ENCODE results near the gene PRSS21.

PRSS21 gene

DNA sequence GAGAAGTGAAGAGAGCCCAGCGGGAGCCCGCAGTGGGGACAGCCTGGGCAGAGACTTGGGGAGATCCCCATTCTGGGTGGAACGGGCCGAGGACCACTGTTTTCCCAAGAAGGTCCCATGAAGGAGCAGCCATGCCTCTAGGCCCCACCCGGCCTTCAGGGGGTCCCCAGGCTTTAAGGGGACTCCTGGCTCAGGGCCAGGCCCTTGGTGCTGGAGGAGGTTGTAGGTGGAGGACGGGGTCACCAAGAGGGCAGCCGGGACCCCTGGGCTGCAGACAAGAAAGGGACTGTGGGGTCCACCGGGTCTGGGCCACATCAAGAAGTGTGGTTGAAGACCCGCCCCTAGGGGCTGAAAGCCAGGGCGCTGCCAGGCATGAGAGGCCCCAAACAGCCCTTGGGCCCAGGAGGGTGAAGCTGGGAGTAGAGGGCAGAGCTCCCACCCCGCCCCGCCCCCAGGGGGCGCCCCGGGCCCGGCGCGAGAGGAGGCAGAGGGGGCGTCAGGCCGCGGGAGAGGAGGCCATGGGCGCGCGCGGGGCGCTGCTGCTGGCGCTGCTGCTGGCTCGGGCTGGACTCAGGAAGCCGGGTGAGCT lies at the start of gene PRSS21:
TSS of gene PRSS21 (plus strand) at position 487 of the 589 bp plus-strand sequence. CDS start at position 519, 32 bp downstream.
- peak; percentile 17 for DNase-seq (ENCODE audit: low read depth)

DNA sequence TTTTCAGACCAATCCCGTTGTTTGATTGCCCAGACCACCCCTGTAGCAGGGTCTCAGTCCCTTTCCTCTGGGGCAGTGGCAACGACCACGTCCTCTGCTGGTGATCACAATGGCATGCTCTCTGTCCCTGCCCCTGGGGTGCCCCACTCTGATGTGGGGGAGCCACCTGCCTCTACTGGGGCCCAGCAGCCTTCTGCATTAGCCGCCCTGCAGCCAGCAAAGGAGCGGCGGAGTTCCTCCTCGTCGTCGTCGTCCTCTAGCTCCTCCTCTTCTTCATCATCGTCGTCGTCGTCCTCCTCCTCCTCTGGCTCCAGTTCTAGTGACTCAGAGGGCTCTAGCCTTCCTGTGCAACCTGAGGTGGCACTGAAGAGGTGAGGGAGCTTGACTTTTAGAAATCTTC lies 49.1 kb upstream of the PRSS21 start:
- no peak for DNase-seq (ENCODE audit: low read depth)

- DNase-seq (ENCODE audit: low read depth): no peak
Observed at GRCh38 chr16:2768403-2769089, 48.5 kb upstream of the PRSS21 start.

DNA sequence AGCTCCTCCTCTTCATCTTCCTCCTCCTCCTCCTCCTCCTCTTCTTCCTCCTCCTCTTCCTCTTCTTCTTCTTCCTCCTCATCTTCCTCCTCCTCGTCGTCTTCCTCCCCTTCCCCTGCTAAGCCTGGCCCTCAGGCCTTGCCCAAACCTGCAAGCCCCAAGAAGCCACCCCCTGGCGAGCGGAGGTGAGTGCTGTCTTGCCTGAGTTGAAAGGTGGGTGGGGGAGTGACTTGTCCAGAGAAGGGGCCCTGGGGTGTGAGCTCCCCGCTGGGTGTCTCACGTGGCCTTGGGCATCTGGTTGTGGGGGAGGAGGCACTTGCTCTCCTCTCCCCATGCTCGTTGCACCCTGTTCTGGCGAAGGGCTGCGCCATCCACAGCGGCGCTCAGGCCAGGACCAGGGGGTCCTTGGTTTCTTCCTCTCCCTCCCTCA lies 47.9 kb upstream of the PRSS21 start:
- DNase-seq (ENCODE audit: low read depth): no peak

DNA sequence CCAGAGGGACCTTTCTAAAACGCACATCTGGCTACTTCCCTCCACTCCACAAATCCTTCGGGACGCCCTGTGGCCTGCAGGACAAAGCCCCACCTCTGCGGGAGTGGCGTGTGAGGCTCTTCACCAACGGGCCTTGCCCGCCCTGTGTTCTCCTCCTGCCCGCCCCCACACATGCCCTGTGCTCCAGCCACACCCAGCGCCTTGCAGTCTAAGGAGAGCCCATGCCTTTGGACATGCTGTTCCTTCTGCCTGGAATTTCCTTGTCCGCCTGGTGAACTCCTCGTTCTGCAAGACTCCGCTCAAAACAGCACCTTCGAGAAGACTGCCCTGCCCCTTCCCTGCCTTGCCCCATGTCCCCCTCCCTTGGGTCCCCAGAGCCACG lies 47.4 kb upstream of the PRSS21 start:
- no peak for DNase-seq (ENCODE audit: low read depth)

GRCh38 chr16:2770057-2770951 lies 46.7 kb upstream of the PRSS21 start:
- DNase-seq (ENCODE audit: low read depth): no peak

- DNase-seq (ENCODE audit: low read depth): no peak
Observed at GRCh38 chr16:2771496-2772402, 45.3 kb upstream of the PRSS21 start.

GRCh38 chr16:2773188-2773968 lies 43.7 kb upstream of the PRSS21 start:
- DNase-seq (ENCODE audit: low read depth): no peak

- DNase-seq (ENCODE audit: low read depth): no peak
Observed at GRCh38 chr16:2774161-2774891, 42.7 kb upstream of the PRSS21 start.

DNA sequence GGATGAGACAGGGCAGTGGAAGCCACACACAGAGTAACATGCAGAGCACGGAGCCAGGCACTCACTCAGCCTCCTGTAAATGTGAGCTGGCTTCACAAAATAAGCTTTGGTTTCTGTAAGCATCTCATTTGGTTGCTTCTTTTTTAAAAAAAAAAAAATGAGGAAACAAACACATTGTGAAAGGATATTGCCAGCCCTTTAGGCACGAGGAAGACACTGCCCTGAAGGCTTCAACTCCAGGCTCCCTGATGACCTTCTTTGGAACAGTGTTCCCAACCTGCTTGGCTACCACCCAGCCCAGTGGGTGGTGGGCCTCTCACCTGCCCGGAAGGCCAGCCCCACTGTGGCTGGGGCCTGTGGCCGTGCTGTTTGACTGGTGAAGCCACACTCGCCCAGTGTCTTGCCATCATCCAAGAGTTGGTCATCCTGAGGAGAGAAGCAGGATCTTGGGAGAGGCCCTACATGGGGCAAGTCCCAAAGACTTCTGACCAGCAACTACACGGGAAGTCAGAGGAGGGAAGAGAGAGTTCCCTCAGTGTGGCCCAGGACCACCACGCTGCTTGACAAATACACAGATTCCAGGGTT lies 41.8 kb upstream of the PRSS21 start:
- no peak for DNase-seq (ENCODE audit: low read depth)

- DNase-seq (ENCODE audit: low read depth): no peak
Observed at GRCh38 chr16:2775765-2776499, 41.1 kb upstream of the PRSS21 start.

DNA sequence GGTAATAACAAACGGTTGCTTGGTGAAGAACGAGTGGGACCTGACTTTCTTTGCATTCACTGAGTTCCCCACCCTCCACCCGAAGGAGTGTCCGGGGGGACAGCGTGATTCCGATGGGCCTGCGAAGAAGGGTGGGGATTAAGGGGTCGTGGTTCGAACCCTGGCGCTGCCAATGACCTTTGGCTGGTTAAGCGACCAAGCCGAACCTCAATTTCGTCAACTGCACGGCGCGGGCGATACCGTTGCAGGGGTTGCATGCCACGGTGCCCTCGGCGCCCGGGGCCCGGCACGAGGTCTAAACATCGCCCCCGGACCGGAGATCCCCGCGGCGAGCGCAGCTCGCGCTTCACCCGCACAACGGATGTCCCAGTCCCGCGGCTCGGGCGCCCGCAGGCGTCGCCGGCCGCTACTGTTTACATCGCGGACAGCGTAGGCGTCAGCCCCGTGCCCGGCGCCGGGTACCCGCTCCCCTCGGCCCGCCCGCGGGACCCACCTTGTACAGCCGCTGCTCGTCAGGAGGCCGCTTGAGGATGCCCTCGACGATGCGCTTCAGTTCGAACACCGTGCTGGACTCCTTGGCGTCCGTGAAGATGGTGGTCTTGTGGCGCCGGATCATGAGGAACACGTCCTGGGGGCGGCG lies 40.4 kb upstream of the PRSS21 start:
- peak; percentile 22 for DNase-seq (ENCODE audit: low read depth)

- DNase-seq (ENCODE audit: low read depth): peak; percentile 89
Observed at GRCh38 chr16:2777231-2777902, 39.7 kb upstream of the PRSS21 start, which contains the start of gene ELOB. Gene ELOB (minus strand): TSS chr16:2777280. CDS start chr16:2777239, 41 bp downstream.

DNA sequence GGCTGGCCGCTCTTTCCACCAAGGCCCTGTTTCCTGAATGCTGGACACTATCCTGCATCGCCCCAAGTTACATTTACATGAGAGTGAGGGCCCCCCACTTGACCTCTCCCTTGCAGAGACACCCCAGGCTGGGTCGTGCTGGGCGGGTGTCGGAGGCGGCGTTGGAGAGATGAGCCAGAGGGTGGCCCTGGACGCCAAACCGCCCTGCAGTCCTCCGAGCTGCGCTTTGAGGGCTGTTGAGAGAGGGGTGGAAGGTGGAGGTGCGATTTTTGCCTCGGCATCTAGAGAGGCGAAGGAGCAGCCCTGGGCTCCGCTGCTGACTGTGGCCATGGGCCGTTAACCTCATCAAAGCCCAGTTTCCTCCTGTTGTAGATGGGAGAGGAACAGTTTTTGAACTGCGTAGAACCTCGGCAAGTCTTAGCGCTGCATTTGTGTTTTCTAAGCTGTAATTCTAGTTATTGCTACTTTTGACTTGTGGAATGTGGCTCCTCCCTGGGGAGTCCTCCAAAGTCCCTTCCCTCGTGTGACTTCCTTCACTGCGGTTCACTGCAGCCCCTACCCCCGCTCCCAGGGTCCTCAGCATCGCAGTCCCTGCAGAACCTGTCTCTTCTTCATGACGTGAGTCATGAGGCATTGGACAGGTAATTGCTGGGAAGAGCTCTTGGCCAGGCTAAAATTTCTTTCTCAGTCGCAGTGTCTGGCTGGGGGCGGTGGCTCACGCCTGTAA lies 39.0 kb upstream of the PRSS21 start:
- DNase-seq (ENCODE audit: low read depth): peak; percentile 25

DNA sequence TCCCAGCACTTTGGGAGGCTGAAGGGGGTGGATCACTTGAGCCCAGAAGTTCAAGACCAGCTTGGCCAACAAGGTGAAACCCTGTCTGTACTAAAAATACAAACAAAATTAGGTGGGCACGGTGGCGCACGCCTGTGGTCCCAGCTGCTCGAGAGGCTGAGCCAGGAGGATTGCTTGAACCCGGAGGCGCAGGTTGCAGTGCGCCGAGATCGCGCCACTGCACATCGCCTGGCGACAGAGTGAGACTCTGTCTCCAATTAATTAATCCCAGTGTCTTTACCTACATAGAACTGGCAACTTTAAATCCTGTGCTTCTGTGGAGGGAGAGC lies 38.4 kb upstream of the PRSS21 start:
- no peak for DNase-seq (ENCODE audit: low read depth)

- DNase-seq (ENCODE audit: low read depth): no peak
Observed at GRCh38 chr16:2779151-2779920, 37.7 kb upstream of the PRSS21 start.
